GM12872 (cell line): ENCODE measurements around the gene GEMIN4.

ENCODE experiments used
- TF ChIP-seq, protein P1 (sequence below): IDR thresholded peaks from 3 replicates; pipeline ENCODE4 v1.5.1; 2011; ENCODE audit warnings: low read depth, mild to moderate bottlenecking, low read length, moderate library complexity; ENCODE audit not compliant: insufficient read depth

The GEMIN4 gene

DNA sequence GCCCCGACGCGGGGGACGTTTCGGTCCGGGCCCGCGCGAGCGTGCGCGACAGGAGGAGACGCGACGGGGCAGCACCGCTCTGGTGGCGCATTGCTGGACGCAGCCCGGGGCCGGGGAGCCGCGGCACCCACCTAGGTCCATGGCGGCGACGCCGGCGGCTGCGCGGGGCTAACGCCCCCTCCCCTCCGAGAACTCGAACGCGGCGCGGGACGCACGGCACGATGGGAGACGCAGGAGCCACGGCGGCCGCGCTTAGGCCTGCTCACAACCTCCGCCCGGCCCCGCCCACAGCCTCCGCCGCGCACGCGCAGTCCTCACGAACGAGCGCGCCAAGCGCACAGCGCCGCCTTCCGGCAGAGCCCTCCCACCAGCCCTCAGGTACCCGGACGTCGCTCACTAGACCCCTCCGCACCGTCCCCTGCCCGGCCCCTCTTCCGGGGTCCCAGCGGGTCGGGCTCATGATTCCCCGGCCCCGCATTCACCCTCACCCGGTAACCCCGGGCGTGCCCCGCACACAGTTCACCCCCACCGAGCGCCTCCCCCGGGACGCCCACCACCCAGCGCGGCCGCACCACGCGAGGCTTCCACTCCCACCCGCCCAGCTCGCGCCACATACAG is at the start of gene GEMIN4:
Gene GEMIN4 (minus strand): TSS at position 263 of the 618 bp plus-strand sequence. CDS start 122 bp downstream, at position 141.
- TF ChIP-seq, protein P1, sequence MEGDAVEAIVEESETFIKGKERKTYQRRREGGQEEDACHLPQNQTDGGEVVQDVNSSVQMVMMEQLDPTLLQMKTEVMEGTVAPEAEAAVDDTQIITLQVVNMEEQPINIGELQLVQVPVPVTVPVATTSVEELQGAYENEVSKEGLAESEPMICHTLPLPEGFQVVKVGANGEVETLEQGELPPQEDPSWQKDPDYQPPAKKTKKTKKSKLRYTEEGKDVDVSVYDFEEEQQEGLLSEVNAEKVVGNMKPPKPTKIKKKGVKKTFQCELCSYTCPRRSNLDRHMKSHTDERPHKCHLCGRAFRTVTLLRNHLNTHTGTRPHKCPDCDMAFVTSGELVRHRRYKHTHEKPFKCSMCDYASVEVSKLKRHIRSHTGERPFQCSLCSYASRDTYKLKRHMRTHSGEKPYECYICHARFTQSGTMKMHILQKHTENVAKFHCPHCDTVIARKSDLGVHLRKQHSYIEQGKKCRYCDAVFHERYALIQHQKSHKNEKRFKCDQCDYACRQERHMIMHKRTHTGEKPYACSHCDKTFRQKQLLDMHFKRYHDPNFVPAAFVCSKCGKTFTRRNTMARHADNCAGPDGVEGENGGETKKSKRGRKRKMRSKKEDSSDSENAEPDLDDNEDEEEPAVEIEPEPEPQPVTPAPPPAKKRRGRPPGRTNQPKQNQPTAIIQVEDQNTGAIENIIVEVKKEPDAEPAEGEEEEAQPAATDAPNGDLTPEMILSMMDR = peak; percentile 98

GRCh38 chr17:801660-802059 is 49.6 kb upstream of the GEMIN4 start:
- TF ChIP-seq, protein P1 = no peak

DNA sequence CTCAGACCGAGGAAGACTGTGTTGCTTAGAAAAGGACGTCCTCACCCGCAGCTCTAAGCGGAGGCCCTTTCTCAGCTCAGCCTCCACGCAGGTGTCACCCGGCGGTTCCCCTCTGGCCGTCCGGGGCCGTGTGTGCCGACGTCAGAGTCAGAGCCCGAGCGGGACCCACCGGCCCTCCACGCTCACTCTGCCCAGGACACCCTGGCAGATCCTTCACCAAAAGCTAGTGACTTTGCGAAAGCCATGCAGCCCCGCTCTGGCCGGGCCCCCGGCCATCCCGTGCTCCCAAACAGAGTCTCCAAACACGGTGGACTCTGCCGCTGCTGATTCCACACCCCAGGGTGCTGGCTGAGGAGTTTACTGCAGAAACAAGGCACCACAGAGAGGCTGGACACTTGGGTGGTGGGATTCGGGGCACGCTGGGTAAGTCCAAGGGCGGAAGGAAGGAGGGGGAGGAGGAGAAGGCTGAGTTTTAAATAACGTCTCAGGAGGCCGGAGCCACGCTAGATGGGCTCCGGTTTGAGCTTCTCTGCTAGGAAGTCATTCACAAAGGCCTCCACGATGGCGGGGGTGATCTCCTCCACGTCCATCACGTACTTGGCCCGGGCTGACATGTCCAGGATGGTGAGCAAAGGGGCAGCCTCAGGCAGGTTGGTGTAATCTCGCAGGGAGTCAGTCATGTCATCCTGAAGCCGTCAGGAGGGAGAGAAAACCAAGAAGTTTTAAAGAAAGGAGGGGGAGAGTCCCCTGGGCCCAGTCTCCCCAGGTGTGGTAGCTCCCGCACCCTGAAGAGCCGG is 48.6 kb upstream of the GEMIN4 start:
- TF ChIP-seq, protein P1 = no peak

DNA sequence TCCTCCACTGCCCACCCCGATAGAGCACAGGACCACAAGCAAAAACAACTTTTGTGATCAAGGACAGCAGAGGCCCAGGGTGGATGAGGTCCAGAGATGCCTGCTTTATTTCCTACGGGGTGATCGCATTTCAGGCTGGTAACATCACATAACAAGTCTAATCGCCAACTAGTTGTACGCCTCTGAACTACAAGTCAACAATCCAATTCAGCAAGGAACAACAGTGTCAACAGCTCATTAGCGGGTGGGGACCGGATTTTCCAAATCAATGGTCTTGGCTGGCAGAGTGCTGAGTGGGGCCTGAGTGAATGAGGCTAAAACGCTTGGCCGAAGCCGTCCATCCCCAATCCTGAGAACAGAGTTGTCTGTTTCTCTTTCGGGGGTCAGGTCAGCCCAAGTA is 47.2 kb upstream of the GEMIN4 start:
- TF ChIP-seq, protein P1 = no peak

- TF ChIP-seq, protein P1 = no peak
Observed at GRCh38 chr17:798246-798645, 46.2 kb upstream of the GEMIN4 start.

DNA sequence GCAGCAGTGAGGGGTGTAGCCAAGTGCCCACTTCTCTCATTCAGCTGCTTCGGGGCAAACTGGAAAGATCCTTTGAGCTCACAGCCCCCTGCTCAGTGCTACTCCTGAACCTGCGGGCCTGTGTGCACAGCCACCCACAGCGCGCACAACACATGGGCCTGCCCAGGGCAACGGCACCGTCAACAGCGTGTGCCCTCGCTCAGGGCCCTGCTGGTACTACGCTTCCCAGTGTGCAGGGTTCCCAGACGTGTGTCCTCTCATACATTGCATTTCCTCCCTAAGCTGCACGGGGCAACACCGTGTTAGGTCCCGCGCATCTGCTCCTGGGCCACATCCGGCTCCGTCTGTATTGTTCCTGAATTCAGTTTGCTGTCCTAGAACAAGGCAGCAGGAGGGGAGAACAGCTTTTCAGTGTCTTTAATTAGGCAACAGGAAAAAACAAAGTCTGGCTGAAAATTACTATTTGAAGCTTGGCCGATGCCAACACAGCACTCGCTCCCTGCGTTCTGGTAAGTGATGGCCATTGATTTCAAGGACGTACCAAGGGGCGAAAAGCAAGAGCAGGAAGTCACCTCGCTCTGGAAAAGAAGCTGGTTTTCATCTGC is 45.3 kb upstream of the GEMIN4 start:
- TF ChIP-seq, protein P1 = no peak

GRCh38 chr17:796609-797008 is 44.5 kb upstream of the GEMIN4 start:
- TF ChIP-seq, protein P1 = no peak
